ENCODE measurements around the gene MAP4K3.

DNA sequence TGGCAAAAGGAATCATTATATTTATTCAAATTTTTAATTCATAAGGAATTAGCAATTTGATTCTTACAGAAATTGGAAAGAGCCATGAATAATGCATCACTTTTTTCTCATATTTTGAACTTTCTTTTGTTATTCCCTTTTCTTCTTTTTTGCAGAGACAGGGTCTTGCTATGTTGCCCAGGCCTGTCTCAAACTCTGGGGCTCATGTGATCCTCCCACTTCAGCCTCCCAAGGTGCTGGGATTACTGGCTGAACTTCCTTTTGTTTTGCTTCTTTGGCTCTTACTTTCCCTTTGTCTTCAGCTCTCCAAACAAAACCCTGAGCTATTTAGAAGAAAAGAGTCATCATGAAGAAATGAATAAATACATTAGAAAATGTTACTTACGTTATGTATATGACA is 224.1 kb downstream of the MAP4K3 start:
- no peak for TF ChIP-seq MXI1 (IDR thresholded peaks at IDR 0.05; ENCODE audit: borderline replicate concordance, low read depth, low read length)
- TF ChIP-seq POLR2A (IDR thresholded peaks at IDR 0.05; ENCODE audit: low read depth, low read length): no peak
- no peak for TF ChIP-seq USF2 (IDR thresholded peaks at IDR 0.05; ENCODE audit: low read depth, low read length)
- no peak for TF ChIP-seq RCOR1 (IDR thresholded peaks at IDR 0.05; ENCODE audit: insufficient replicate concordance, low read length)
- no peak for TF ChIP-seq RAD21 (IDR thresholded peaks at IDR 0.05; ENCODE audit: low read length)
- no peak for TF ChIP-seq NFE2L2 (IDR thresholded peaks at IDR 0.05; ENCODE audit: low read depth, low read length)
- TF ChIP-seq, protein P1, sequence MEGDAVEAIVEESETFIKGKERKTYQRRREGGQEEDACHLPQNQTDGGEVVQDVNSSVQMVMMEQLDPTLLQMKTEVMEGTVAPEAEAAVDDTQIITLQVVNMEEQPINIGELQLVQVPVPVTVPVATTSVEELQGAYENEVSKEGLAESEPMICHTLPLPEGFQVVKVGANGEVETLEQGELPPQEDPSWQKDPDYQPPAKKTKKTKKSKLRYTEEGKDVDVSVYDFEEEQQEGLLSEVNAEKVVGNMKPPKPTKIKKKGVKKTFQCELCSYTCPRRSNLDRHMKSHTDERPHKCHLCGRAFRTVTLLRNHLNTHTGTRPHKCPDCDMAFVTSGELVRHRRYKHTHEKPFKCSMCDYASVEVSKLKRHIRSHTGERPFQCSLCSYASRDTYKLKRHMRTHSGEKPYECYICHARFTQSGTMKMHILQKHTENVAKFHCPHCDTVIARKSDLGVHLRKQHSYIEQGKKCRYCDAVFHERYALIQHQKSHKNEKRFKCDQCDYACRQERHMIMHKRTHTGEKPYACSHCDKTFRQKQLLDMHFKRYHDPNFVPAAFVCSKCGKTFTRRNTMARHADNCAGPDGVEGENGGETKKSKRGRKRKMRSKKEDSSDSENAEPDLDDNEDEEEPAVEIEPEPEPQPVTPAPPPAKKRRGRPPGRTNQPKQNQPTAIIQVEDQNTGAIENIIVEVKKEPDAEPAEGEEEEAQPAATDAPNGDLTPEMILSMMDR (conservative IDR thresholded peaks at IDR 0.05; ENCODE audit: low read depth, low read length): no peak

Data from IMR-90 (cell line).